Mammary epithelial cell (primary cell): Measurements from ENCODE around the gene KLHL25.

Source experiments
- EZH2 ChIP-seq: IDR thresholded peaks from 2 replicates; pipeline ENCODE4 v1.6.1; 2012; ENCODE audit warnings: low read length, inconsistent platforms, borderline replicate concordance
- TF ChIP-seq, protein P1 (sequence below), 2 donors: IDR thresholded peaks in 1 of 2; conservative IDR thresholded peaks in 1 of 2; 2 replicates each; pipeline ENCODE4 v1.5.1; 2011 to 2012; ENCODE audit warnings: inconsistent platforms in 2 of 2, low read length in 2 of 2, mild to moderate bottlenecking in 2 of 2, control low read depth in 1 of 2, low read depth in 1 of 2; ENCODE audit not compliant: insufficient read depth in 1 of 2; ENCODE audit errors: extremely low read depth in 1 of 2

DNA sequence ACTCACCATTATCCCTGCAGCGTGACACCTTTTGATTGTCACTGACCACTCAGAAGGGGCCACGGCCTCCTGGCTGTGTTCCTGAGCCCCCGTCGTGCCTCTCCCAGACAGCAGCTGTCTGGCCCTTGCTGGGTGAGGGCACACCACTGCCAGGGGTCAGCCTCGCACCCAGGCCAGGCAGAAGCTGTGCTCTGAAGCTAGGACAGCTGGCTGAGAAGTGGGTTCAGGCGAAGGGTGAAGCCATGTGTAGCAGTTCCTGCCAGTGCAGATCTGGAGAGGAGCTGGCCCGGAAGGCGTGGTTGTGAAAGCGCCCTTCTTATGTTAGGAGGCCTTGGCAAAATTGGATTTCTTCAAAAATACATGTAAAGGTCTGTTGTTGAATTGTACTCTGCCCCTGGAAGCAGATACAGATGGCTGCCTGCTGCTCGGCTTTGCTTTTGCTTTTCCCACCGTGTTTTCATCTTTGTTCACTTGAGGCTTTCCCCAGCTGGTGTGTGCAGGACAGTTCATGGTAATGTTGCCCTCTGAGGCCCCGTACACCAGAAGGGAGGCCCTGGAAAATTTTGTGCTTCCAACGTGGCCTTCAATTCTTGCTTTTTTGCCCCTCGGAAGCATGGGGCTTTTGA is 49.1 kb downstream of the KLHL25 start:
- TF ChIP-seq, protein P1, sequence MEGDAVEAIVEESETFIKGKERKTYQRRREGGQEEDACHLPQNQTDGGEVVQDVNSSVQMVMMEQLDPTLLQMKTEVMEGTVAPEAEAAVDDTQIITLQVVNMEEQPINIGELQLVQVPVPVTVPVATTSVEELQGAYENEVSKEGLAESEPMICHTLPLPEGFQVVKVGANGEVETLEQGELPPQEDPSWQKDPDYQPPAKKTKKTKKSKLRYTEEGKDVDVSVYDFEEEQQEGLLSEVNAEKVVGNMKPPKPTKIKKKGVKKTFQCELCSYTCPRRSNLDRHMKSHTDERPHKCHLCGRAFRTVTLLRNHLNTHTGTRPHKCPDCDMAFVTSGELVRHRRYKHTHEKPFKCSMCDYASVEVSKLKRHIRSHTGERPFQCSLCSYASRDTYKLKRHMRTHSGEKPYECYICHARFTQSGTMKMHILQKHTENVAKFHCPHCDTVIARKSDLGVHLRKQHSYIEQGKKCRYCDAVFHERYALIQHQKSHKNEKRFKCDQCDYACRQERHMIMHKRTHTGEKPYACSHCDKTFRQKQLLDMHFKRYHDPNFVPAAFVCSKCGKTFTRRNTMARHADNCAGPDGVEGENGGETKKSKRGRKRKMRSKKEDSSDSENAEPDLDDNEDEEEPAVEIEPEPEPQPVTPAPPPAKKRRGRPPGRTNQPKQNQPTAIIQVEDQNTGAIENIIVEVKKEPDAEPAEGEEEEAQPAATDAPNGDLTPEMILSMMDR (conservative IDR thresholded peaks at IDR 0.05 in 1 of 2, IDR thresholded peaks at IDR 0.05 in 1 of 2; ENCODE audit: extremely low read depth in 1 of 2, insufficient read depth in 1 of 2, low read depth in 1 of 2, low read length in 2 of 2) = no peak
- TF ChIP-seq EZH2 = no peak
